Activated CD8-positive, alpha-beta memory T cell treated with anti-CD3 and anti-CD28 coated beads, Interleukin-2, amount 50 U/mL, for 1 hour (primary cell): ENCODE measurements around the gene ACSL5.

Experiments used
- DNase-seq: peaks from one replicate; pipeline ENCODE4 v3.0.0-alpha.2; 2020; ENCODE audit errors: extremely low read depth

The ACSL5 gene, protein sequence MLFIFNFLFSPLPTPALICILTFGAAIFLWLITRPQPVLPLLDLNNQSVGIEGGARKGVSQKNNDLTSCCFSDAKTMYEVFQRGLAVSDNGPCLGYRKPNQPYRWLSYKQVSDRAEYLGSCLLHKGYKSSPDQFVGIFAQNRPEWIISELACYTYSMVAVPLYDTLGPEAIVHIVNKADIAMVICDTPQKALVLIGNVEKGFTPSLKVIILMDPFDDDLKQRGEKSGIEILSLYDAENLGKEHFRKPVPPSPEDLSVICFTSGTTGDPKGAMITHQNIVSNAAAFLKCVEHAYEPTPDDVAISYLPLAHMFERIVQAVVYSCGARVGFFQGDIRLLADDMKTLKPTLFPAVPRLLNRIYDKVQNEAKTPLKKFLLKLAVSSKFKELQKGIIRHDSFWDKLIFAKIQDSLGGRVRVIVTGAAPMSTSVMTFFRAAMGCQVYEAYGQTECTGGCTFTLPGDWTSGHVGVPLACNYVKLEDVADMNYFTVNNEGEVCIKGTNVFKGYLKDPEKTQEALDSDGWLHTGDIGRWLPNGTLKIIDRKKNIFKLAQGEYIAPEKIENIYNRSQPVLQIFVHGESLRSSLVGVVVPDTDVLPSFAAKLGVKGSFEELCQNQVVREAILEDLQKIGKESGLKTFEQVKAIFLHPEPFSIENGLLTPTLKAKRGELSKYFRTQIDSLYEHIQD

DNA sequence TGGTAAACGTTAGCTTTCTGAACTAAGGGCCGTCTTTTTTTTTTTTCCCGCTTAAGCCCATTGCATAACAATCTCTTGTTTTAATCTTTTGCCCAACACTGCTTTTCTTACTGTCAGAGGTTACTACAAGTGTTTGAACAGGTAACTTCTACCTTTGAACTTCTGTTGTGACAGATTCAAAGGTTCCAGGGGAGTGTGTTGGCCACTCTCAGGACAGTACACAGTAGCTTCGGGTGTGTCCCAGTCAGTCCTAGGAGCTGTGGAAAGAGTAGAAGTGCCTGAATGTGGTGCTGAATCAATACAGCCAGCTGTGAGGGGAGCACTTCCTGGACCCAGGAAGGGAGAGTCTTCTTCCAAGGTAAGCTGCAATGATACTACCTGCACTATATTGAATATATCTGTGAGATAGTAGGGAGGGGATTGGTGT, at the start of gene ACSL5:
Gene ACSL5, plus strand, starts transcription at position 205 of the 427 bp plus-strand sequence. CDS start 20,831 bp downstream, outside the sequence.
- no peak for DNase-seq

DNA sequence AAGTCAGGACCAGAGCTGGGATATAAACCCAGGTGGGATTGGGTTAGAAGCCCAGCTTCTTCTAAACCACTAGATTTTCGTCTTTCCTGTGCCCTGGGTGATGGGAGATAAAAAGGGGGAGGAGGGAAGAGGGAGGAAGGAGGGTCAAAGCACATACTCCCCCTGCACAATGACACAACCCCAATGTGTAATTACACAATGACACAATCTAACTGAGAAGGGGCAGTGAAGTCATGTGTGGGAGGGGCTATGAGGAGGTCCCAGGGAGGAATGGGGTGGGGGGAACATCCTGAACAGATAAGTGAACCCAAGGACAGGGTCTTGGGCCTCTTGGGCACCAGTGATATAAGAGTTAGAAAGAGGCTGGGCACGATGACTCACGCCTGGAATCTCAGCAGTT, 46.2 kb upstream of the ACSL5 start:
- DNase-seq: no peak

DNA sequence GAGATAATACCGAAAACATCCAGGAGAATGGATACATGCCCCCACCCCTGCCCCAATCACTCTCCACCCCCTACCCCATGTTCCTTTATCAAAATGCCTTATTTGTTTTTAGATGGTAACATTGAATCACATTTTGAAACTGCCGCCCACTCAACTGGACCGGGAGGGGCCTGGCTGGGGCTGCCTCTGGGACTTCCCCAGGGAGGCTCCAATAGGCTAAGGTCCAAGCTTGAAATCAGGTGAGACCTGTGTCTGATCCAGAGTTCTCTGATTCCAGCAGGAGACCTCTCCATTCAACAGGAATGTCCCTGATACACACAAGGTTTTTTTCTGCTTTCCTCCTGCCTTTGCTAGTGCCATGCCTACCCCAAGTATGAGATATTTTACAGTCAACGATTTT, 43.8 kb upstream of the ACSL5 start:
- DNase-seq: no peak

DNA sequence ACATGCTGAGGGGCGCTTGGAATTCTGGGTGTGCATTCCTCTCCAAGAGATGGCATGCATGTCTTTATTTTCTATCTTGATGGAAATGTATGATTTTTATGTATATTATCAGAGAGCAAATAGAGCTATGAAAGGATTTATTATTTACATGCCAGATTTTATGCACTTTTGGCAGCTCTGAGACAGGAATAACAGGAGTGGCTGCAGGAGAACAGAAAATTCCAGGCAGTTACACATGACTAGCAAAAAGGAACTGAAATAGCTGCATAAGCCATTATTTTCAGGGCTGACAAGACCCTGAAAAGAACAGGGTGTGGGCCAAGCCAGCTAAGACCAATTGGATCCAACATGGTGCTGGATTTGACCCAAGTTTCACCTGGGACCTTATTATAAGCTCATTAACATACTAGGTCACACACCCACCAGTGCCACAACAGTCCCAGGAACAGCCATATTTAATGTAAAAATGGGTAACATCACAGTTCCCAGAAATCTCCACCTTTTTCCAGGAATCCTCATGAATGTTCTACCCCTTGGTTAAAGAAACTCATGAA, 43.2 kb upstream of the ACSL5 start:
- no peak for DNase-seq

DNA sequence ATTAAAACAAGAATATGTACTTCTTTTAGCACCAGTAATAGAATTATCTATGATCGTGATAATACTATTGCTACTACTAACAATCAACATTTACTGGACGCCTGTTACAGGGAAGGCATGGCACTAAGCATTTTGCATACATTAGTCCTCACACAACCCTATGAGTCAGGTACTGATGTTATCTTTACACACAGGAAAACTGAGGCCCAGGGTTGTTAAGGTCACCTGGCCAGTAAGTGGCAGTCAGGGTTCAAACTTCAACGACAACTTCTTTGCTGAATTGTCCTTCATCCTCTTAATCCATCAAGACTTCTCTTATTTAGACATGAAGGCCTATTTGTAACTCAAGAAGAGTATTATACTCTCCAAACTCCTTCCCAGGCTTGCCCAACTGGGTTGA, 41.9 kb upstream of the ACSL5 start:
- DNase-seq: no peak

DNA sequence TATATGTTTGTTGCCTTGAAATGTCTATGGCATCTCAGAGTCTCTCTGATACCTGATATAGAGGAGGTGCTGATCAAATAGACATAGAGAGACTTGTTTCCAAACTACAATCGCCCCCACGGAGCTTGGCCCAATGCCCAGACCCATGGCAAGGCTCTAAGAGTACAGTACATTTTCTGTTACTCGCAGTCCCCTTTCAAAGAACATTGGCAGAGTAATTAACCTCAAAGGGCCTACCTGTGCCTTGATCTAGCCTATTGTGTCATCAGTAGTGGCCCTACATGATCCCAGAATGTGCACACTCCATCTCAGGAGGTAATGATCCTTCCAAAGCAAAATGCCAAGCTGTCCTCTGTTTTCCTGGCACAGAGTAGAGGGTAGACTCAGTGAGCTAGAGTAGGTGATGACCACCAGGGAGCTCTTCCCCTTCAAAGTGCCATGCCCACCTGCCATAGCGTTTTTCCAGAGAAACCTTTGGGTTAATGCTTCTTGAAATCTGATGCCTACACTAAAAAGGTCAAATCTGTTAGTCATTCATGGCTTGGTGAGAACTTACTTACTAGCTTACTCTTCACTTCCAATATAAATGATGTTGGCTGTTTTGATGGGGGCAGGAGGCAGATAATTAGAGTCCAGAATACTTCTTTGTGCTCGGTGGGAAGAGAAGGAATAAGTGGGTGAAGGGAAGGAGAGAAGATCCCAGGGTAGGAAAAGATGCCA, 41.2 kb upstream of the ACSL5 start:
- DNase-seq: no peak

DNA sequence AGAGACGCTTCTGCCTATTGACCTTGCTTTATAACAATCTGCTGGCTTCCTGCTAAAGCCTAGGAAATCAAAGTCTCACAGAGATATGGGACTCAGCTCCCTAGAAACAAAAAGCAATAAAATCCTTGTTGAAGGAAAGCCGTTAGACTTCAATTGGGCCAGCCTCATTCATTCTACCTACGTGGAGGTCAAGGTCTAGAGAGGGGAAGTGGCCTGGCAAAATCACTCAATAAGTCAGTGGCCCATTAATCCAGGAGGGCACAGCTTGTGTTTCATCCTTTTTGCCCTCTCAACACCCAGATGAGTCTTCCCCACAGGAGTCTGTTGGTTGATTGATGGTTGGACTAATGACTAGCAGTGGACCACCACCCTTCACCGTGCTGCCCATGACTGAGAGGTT, 40.5 kb upstream of the ACSL5 start:
- no peak for DNase-seq

DNA sequence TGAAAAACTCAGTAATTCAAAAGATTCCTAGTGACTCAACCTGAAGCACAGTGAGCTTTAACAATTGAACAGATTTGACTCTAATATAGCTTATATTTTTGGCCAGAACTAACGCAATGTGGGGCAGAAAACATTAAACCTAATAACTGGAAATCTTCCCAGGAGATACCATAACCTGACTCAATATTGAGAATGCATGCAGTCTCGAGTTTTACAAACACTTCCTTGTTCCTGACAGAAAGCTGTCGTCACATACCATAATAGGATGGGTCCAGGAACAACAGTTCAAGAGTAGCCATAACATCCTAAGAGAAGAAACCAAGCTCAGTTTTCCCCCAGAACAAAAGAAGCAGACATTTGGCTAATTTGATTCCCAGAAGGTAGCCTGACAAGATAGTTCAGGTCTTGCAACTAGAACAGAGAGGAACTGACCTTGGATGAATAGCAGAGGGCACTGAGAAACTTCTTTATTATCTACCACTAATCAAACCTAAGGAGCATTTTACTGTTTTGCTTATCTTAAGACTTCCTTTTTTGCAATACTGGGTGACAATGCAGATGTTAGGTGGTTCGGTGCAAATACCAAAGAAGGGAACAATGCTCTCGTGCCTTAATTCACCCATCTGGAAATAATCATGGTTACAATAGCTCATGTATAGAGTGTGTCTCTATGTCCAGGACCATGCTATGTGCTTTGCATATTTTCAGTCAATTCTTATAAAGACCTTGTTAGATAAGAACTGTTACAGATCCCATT, 38.6 kb upstream of the ACSL5 start:
- no peak for DNase-seq

DNA sequence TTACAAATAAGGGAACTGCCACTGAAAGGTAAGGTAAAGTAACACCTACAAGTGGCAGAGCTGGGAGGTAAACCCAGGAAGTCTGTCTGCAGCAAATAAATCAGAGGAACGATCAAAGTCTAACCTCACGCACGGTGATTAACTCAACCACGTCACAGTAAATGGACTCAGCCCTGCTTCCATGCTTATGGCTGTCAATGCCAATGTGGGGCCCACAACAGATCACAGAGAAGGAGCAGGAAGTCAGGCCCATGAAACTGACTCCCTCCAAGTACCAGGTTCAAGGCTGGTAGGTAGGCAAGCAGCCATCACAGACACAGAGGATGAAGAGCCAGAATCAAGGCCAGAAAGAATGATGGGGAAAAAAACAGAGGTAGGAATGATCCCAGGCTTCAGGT, 38.0 kb upstream of the ACSL5 start:
- DNase-seq: no peak

DNA sequence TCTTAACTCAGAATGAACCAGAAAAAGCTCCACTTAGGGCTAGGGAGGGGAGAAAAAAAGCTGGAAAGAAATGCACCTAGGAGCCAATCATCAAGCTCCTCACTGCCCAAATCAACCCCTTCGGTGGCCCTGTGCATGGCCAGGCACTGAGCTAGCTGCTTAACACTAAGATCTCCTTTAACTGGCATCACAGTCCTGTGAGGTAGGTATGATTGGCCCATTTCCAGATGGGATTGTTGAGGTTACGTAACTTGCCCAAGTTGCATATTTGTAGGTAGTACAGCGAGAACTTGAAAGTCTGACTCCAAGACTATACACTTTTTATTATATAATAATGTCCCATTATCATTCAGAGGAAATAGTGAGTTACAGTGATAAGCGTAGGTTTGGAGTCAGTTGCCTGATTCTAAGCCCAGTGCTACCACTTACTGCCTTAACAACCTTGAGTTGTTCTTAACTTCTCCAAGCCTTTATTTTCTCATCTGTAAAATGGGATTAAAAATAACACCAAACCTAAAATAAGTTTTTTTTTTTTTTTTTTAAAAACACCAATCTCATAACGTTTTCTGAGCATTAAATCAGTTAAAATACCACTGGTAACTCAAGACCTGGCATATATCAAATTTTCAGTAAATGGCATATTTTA, 37.2 kb upstream of the ACSL5 start:
- DNase-seq: no peak

DNA sequence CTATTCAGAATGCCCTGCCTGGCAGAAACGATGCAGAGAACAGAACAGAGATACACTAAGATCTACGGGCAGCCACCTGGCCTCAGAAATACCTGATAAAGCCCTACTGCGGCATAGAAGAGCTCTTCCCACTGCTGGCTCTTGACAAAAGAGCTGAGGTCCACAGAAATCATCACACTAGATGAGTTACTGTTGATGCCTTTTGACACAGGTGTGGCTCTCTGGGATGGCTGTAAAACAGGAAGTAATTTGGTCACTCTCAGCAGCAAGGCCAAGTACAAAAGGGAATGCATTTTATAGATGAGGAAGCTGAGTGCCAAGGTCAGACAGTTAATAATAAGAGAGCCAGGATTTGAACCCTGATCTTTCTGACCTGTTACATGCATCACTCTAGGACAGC, 35.0 kb upstream of the ACSL5 start:
- no peak for DNase-seq

DNA sequence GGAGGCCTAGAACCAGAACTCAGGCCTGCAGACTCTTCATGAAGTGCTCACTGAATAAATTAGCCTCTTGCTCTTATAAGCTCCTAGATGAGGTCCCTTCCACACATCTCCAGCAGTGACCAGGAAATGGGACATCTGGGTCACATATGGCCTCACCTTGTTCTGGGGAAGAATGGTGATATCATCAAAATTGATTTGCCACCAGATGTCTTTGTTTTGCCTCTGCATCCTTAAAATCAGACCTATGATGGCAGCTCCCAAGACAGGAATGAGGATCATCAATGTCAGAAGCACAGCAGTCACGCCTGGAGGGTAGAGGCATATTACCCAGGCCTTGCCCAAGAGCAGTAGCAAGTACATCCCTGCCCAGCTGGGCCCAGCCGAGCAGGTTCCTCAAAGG, 33.3 kb upstream of the ACSL5 start:
- no peak for DNase-seq

DNA sequence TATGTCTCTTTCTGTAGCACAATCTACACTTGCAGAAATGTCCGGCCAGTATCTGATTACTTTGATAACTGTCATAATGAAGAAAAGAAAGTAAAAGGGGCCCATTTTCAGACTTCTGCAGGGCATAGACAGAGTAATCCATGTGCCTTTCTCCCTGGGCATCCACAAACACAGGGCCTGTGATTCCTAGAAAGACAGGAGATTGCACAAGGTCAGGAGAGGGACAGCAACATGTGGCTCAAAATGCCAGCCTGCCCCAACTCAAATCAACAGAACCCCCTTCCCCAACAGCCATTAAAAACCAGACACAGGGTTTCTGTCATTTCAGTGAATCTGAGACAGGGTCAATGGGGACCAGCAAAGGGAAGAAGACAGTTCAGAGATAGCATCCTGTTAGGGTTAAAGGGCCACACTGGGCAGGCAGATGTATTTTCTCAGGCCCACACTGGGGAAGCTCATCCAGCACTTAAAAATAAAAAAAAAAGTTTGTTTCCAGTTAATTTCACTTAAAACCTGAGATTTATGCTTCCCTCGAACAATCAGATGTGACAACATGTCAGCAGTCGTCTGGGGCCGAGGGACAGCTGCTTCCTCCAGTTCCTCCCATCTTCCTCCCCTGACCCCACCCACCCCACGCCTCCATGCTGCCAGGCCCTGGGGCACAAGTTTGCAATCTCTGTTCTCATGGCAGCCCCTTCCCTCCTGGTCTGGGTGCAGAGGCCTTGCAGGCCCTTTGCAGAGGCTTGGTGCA, 30.7 kb upstream of the ACSL5 start:
- DNase-seq: no peak

DNA sequence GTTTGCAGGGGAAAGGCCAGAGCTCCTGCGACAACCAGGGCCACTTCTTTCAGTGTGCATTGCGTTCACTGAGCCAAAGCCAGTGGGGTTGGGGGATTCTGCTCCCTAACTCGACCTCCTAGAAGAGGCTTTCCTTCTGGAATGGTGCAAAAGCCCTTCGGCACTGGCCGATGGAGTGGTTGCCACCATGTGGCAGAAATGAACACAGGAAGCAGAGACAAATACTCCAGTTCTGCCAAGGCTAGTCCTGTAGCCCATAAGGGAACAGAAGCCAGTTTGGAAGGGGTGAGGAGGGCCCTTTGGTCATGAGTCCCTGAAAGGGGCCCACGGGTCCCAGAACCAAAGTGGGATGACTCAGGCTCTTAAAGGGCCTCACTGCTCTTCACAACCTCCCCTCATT, 29.7 kb upstream of the ACSL5 start:
- DNase-seq: no peak

DNA sequence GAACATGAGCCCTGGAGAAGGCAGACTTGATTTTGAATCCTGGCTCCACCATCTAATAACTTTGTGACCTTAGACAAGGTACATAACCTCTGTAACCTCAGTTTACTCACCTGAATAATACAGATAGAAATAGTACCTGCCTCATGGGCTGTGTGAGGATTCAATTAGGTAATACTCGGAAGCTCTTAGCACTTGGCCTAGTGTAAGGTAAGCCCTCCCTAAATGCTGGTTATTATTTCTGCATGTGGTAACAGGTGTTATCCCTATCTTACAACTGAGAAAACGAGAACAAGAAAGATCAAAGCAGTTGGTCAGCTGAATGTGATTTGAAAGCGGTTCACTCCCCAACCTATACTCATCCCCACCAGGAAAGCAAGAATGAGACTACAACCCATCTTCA, 28.7 kb upstream of the ACSL5 start:
- DNase-seq: no peak

DNA sequence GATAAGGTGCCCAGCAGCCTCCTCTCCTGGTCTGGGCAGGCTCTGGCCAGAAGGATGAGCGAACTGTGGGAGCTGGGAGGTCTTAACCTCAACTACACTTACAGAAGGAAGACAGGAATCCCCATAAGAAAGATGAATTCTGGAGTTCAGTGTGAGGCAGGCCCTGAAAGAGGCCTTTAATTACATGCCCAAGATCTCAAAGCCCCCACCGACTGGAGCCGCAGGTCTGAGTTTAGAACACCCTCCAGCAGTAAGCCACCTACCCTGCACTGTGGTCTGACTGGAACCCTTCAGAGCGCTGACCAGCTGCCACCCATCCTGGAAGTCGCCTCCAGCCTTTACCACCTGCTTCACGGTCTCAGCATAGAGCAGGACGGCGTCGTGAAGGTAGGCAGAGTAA, 28.2 kb upstream of the ACSL5 start:
- DNase-seq: no peak

DNA sequence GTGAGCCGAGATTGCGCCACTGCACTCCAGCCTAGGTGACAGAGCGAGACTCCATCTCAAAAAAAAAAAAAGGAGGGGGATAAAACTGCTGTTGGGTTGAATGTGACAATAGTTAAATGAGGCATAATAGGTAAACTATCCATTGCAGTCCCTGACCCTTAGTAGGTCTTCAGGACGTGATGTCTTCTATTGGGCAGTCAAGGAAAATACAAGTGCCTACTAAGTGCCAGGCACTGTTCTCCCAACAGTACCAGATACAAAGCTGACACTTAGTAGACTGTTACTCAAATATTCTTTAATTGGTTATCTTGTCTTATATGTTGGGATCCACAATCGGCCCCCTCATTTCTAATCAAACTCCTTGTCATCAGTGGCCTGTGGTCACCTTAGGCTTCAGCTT, 27.1 kb upstream of the ACSL5 start:
- no peak for DNase-seq

DNA sequence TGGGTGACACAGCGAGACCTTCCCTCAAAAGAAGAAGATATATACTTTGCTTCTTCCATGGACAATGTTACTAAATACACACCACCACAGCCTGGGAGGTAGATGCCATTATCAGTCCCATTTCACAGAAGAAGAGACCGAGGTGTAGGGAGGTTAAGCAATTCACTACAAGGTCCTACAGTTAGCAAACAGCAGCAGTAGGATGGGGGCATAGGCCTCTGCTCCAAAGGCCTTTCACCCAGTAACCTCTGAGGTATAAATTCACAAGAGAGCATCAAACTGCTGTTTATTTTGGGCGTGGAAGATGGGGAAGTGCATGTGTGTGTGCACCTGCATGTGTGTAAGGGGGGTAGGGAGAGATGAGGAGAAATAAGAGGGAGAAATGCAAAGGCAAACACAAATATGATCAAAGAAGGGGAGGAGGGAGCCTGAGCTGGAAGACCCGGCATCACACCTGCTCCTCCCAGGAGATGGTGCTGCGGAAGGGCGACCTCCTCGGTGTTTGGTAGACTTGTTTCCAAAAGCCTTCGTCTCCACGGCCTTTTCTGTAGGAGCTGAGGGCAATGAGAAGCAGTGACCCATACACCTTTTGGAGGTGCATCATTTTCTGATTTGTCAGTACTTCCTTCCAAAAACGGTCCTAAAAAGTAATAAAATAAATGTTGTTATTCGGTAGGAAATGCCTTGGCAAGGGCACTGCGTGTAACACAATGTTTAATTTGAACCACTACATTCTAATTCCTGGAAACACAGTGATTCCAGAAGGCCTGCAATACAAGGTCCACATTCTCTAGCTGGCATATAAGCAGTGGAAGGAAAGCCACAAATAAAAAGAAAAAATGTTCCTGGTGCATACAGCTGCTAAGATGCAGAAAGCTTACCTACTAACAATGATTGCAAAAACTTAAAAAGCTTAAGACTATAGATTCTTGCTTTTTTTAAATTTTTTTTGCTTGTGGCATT, 25.9 kb upstream of the ACSL5 start:
- DNase-seq: no peak

DNA sequence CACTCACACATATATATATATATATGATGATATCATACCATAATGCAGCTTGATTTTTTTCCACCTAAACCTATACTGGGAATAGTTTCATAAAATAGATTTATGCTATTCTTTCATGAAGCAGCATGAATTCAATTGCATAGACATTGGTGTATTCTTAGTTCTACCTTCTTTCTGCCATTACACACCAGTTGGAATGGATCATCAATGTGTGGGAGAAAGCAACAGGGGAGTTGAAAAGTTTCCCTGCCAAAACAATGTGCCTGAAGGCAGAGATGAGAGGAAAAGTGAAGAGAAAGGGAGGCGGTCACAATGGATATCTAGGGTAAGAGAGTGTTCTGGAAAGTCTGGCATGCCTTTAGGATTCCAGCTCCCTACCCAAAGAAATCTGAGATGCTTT, 25.2 kb upstream of the ACSL5 start:
- no peak for DNase-seq
